MM.1S (cell line): ENCODE measurements around the gene FBF1.

Experiments
- DNase-seq: peaks from one replicate; pipeline ENCODE4 v3.0.0-alpha.2; 2015
- H2AFZ ChIP-seq: fragments of 300-600 bp; sonication (generic); 2 replicates; pipeline ENCODE4 v1.6.0; 2016; ENCODE audit warnings: antibody characterized with exemption, low read length
- H3F3A ChIP-seq: fragments of 300-600 bp; sonication (generic); 2 replicates; pipeline ENCODE4 v1.6.1; 2016; ENCODE audit warnings: mild to moderate bottlenecking, antibody characterized with exemption, low read length, moderate library complexity, mixed read lengths; ENCODE audit not compliant: insufficient read depth
- H3K27ac ChIP-seq: fragments of 300-600 bp; sonication (generic); 2 replicates; pipeline ENCODE4 v1.5.1; 2016; ENCODE audit warnings: mild to moderate bottlenecking, low read length
- H3K27me3 ChIP-seq: fragments of 300-600 bp; sonication (generic); replicated peaks from 2 replicates; pipeline ENCODE4 v1.6.0; 2016; ENCODE audit warnings: low read length; ENCODE audit not compliant: insufficient read depth
- H3K36me3 ChIP-seq: fragments of 300-600 bp; sonication (generic); replicated peaks from 2 replicates; pipeline ENCODE4 v1.6.1; 2016; ENCODE audit warnings: mild to moderate bottlenecking, low read length, mixed read lengths; ENCODE audit not compliant: insufficient read depth
- H3K4me1 ChIP-seq: fragments of 300-600 bp; sonication (generic); 2 replicates; pipeline ENCODE4 v1.6.1; 2016; ENCODE audit warnings: low read length, mixed read lengths
- H3K4me2 ChIP-seq: fragments of 300-600 bp; sonication (generic); 2 replicates; pipeline ENCODE4 v1.6.0; 2016; ENCODE audit warnings: low read depth, low read length
- H3K4me3 ChIP-seq: fragments of 300-600 bp; sonication (generic); 2 replicates; pipeline ENCODE4 v1.5.1; 2016; ENCODE audit warnings: low read length, mixed read lengths
- H3K79me2 ChIP-seq: fragments of 300-600 bp; sonication (generic); 2 replicates; pipeline ENCODE4 v1.6.1; 2016; ENCODE audit warnings: mixed run types, low read length, mixed read lengths
- H3K9ac ChIP-seq: fragments of 300-600 bp; sonication (generic); 2 replicates; pipeline ENCODE4 v1.6.1; 2016; ENCODE audit warnings: low read length, mixed read lengths
- H3K9me2 ChIP-seq: fragments of 300-600 bp; sonication (generic); replicated peaks from 2 replicates; pipeline ENCODE4 v1.6.1; 2016; ENCODE audit warnings: mild to moderate bottlenecking, low read length, mixed read lengths; ENCODE audit not compliant: insufficient read depth
- H3K9me3 ChIP-seq: fragments of 300-600 bp; sonication (generic); replicated peaks from 2 replicates; pipeline ENCODE4 v1.6.1; 2016; ENCODE audit warnings: mild to moderate bottlenecking, low read length, mixed read lengths; ENCODE audit not compliant: insufficient read depth
- H4K20me1 ChIP-seq: fragments of 300-600 bp; sonication (generic); 2 replicates; pipeline ENCODE4 v1.6.1; 2016; ENCODE audit warnings: mild to moderate bottlenecking, low read length, moderate library complexity, mixed read lengths; ENCODE audit not compliant: insufficient read depth
- EZH2 ChIP-seq: fragments of 300-600 bp; sonication (generic); optimal IDR thresholded peaks from 2 replicates; pipeline ENCODE3; 2017; ENCODE audit warnings: low read depth, mild to moderate bottlenecking, antibody characterized with exemption, low read length, mixed read lengths
- EZH2phosphoT487 ChIP-seq: fragments of 300-600 bp; sonication (generic); IDR thresholded peaks from 2 replicates; pipeline ENCODE4 v1.6.1; 2018; ENCODE audit warnings: antibody characterized with exemption, low read length
- TF ChIP-seq, protein P1 (sequence below): fragments of 300-600 bp; sonication (generic); IDR thresholded peaks from 2 replicates; pipeline ENCODE4 v1.5.1; 2016; ENCODE audit warnings: antibody characterized with exemption, low read length, mixed read lengths

The FBF1 gene

DNA sequence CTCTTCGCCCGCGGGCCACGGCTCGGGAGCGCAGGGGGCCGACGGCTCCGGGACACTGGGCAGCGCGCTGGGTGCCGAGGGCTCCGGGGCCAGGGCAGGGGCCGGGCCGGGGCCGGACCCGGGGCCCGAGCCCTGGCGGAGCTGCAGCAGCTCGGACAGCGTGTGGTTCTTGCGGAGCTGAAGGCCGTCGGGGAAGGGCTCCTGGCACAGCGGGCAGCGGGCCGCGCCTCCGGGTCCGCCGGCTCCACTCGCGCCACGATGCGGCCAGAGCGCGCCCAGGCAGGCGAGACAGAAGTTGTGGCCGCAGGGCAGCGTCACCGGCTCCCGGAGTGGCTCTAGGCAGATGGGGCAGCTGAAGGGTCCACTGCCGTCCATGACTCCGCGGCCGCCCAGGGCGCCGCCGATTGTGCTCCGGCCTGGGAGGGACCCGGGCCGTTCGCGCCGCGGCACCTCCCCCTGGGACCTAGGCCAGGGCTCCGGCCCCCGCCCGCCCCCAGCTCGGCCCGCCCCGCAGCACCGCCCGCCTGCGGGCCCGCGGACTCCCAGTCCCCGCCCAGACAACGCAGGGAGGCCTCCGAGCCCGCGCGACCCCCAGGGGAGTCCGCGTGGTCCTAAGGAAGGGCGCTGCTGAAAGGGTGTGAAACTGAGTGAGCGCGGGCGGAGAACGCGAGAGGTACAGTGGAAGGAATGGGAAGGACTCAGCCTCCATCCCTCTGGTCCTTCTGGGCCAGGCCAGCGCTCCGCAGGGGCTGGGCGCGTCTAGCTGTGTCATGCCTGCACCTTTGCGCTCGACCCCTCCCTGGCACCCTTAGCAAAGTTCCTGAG, 62.5 kb downstream of the FBF1 start, which contains the start of gene TRIM47:
Gene TRIM47, minus strand, starts transcription at position 408 of the 825 bp plus-strand sequence. Its CDS starts 33 bp downstream, at position 375.
- H4K20me1 ChIP-seq: no peaks in the 10 kb centered on the region
- DNase-seq: peak; percentile 80
- TF ChIP-seq EZH2 (no peak), EZH2phosphoT487 (no peak)
- TF ChIP-seq, protein P1, sequence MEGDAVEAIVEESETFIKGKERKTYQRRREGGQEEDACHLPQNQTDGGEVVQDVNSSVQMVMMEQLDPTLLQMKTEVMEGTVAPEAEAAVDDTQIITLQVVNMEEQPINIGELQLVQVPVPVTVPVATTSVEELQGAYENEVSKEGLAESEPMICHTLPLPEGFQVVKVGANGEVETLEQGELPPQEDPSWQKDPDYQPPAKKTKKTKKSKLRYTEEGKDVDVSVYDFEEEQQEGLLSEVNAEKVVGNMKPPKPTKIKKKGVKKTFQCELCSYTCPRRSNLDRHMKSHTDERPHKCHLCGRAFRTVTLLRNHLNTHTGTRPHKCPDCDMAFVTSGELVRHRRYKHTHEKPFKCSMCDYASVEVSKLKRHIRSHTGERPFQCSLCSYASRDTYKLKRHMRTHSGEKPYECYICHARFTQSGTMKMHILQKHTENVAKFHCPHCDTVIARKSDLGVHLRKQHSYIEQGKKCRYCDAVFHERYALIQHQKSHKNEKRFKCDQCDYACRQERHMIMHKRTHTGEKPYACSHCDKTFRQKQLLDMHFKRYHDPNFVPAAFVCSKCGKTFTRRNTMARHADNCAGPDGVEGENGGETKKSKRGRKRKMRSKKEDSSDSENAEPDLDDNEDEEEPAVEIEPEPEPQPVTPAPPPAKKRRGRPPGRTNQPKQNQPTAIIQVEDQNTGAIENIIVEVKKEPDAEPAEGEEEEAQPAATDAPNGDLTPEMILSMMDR: no peak
- H3K79me2 ChIP-seq: peaks cover 35% of the 10 kb centered on the region
- no peaks in the 10 kb centered on the region for H3K27me3 ChIP-seq
- H3K4me1 ChIP-seq: peaks cover 16% of the 10 kb centered on the region
- peaks cover 4% of the 10 kb centered on the region; the same call in 1 of the 2 replicates for H3K36me3 ChIP-seq
- no peak within 1 kb of the TSS for H2AFZ ChIP-seq
- peak within 1 kb of the TSS; percentile 97 for H3K4me2 ChIP-seq
- peak within 1 kb of the TSS; percentile 99 for H3K27ac ChIP-seq
- H3K9me2 ChIP-seq: no peaks in the 10 kb centered on the region
- H3K4me3 ChIP-seq: peak within 1 kb of the TSS; percentile 92
- H3F3A ChIP-seq: peaks cover 37% of the 10 kb centered on the region
- H3K9me3 ChIP-seq: no peaks in the 10 kb centered on the region
- peak within 1 kb of the TSS; percentile 100 for H3K9ac ChIP-seq

DNA sequence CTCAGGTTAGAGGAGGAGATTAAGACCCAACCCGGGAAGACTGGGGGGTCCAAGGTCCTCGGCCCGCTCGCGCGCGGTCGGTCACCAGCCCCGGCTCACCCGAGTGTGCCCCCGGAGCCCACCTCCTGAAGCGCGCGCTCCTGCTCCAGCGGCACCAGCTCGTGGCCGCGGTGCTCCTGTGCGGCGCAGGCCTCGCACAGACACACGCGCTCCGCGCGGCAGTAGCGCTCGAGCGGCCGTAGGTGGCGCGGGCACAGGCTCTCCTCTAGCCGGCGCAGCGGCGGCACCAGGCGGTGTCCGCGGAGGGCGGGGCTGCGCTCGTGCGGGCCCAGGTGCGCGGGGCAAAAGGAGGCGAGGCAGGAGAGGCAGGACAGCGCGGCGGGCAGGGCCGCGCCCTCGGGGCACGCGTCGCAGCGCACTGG, 63.1 kb downstream of the FBF1 start:
- Histone ChIP-seq H4K20me1 (no peaks in the 10 kb centered on the region), H3K9me2 (no peaks in the 10 kb centered on the region), H3K9ac (peak overlapping the region; percentile 100), H3K4me1 (peaks cover 22% of the 10 kb centered on the region), H3K27me3 (no peaks in the 10 kb centered on the region), H3F3A (peaks cover 41% of the 10 kb centered on the region), H3K27ac (peak overlapping the region; percentile 99), H2AFZ (no peak overlapping the region), H3K36me3 (peaks cover 4% of the 10 kb centered on the region; the same call in 1 of the 2 replicates), H3K9me3 (no peaks in the 10 kb centered on the region), H3K4me2 (peak overlapping the region; percentile 97), H3K79me2 (peaks cover 35% of the 10 kb centered on the region), H3K4me3 (peak overlapping the region; percentile 92)
- DNase-seq: peak; percentile 82
- TF ChIP-seq EZH2phosphoT487: no peak
- TF ChIP-seq, protein P1: peak; percentile 38

- peak overlapping the region; percentile 97 for H3K4me2 ChIP-seq
- H3K27ac ChIP-seq: peak overlapping the region; percentile 99
- peaks cover 28% of the 10 kb centered on the region for H3K4me1 ChIP-seq
- peaks cover 4% of the 10 kb centered on the region; the same call in 1 of the 2 replicates for H3K36me3 ChIP-seq
- H3K27me3 ChIP-seq: no peaks in the 10 kb centered on the region
- H3K9me3 ChIP-seq: no peaks in the 10 kb centered on the region
- H2AFZ ChIP-seq: no peak overlapping the region
- TF ChIP-seq EZH2phosphoT487 (no peak), EZH2 (no peak)
- peak overlapping the region; percentile 92 for H3K4me3 ChIP-seq
- no peaks in the 10 kb centered on the region for H4K20me1 ChIP-seq
- DNase-seq: peak; percentile 85
- H3F3A ChIP-seq: peaks cover 45% of the 10 kb centered on the region
- peaks cover 35% of the 10 kb centered on the region for H3K79me2 ChIP-seq
- peak overlapping the region; percentile 100 for H3K9ac ChIP-seq
- no peaks in the 10 kb centered on the region for H3K9me2 ChIP-seq
Observed at GRCh38 chr17:75876938-75877751, 63.7 kb downstream of the FBF1 start.
